ENCODE measurements around the gene PTOV1.

PTOV1 gene

GRCh38 chr19:49864890-49865289 lies 13.9 kb downstream of the PTOV1 start:
- peak overlapping the region; percentile 93 for H3K27ac ChIP-seq
- TF ChIP-seq, protein P1, sequence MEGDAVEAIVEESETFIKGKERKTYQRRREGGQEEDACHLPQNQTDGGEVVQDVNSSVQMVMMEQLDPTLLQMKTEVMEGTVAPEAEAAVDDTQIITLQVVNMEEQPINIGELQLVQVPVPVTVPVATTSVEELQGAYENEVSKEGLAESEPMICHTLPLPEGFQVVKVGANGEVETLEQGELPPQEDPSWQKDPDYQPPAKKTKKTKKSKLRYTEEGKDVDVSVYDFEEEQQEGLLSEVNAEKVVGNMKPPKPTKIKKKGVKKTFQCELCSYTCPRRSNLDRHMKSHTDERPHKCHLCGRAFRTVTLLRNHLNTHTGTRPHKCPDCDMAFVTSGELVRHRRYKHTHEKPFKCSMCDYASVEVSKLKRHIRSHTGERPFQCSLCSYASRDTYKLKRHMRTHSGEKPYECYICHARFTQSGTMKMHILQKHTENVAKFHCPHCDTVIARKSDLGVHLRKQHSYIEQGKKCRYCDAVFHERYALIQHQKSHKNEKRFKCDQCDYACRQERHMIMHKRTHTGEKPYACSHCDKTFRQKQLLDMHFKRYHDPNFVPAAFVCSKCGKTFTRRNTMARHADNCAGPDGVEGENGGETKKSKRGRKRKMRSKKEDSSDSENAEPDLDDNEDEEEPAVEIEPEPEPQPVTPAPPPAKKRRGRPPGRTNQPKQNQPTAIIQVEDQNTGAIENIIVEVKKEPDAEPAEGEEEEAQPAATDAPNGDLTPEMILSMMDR (IDR thresholded peaks at IDR 0.05), result no peak
- TF ChIP-seq ZFX (IDR thresholded peaks at IDR 0.05; ENCODE audit: borderline replicate concordance), result no peak

GRCh38 chr19:49866933-49867782 lies 16.2 kb downstream of the PTOV1 start, which contains the start of gene PNKP:
TSS of gene PNKP (minus strand) at chr19:49867576. CDS start at chr19:49867204, 372 bp downstream.
- H3K27ac ChIP-seq, result peak within 1 kb of the TSS; percentile 93
- no peak for TF ChIP-seq ZFX (IDR thresholded peaks at IDR 0.05; ENCODE audit: borderline replicate concordance)
- TF ChIP-seq, protein P1 (IDR thresholded peaks at IDR 0.05), result no peak

DNA sequence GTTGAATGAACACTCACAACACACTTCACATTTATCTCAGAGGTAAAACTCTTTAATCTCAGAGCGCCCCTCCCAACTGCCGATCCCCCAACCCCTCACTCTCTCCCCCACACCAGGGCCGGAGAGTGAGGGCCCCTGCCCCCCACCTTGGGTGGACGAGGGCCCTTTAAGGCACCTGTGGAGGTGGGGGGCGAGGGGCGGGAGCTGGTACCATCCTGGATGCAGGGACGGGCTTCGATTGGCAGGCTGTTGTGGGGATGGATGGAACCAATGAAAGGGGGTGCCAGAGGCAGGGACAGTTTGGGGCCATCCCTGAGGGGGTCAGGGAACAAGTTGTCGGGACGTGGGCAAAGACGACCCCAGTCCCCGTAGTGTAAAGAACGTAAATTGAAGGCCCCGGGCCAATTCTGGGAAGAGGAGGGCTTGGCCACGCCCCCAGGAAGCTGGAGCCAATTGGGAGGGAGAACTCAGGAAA lies 18.1 kb downstream of the PTOV1 start:
- peak overlapping the region; percentile 93 for H3K27ac ChIP-seq
- TF ChIP-seq, protein P1 (IDR thresholded peaks at IDR 0.05), result no peak
- TF ChIP-seq ZFX (IDR thresholded peaks at IDR 0.05; ENCODE audit: borderline replicate concordance), result no peak

- H3K27ac ChIP-seq, result peak overlapping the region; percentile 93
- no peak for TF ChIP-seq ZFX (IDR thresholded peaks at IDR 0.05; ENCODE audit: borderline replicate concordance)
- TF ChIP-seq, protein P1 (IDR thresholded peaks at IDR 0.05), result no peak
These were observed 18.7 kb downstream of the PTOV1 start for GRCh38 chr19:49869484-49870308.

- TF ChIP-seq, protein P1 (IDR thresholded peaks at IDR 0.05), result no peak
- TF ChIP-seq ZFX (IDR thresholded peaks at IDR 0.05; ENCODE audit: borderline replicate concordance), result no peak
- peak overlapping the region; percentile 93 for H3K27ac ChIP-seq
These were observed 19.4 kb downstream of the PTOV1 start for GRCh38 chr19:49870309-49870901.

DNA sequence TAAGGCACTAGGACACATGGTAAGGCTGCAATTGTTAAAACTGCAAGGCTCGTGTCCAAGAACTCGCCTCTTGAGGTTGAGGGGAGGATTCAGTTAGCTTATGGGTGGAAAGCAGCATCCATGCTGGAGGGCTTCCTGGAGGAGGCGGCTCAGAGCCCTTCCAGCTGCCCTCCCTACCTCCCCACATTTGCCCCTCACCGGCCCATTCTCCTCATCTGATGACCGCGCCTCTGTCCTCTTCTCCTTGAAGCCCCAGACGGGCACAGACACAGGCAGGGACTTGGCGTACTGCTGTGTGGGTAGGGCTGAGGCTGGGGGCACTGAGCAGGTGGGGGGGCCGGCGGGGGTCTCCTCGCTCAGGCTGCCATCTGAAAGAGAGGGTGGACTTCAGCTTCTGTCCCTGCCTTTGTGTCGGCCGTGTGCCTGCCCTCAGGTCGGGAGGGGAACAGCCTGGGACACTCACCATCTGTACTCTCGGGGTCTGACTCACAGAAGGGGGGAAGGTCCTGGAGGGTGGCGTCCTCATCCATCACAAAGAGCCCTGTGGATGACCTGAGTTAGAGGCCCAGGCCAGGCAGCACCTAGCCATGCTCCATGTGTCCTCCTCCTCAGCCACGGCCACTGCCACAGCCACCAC lies 20.5 kb downstream of the PTOV1 start:
- TF ChIP-seq, protein P1 (IDR thresholded peaks at IDR 0.05), result no peak
- no peak for TF ChIP-seq ZFX (IDR thresholded peaks at IDR 0.05; ENCODE audit: borderline replicate concordance)
- H3K27ac ChIP-seq, result peak overlapping the region; percentile 93

Measured in 22Rv1 (cell line).